Right renal pelvis (tissue), 4 donors: ENCODE data around the gene SAFB. TPM values are rescaled to one million over a fixed set of nuclear protein-coding genes. Genes with fewer than 3 reads are reported as not detected.
"Not testable (repeated sequence)": the region's sequence is repeated elsewhere in the genome, so short reads cannot be mapped to it uniquely, and the experiment has no call there.

Source experiments
- DNase-seq, 4 donors: peaks; one replicate each; pipeline ENCODE4 v3.0.0-alpha.2; 2013; ENCODE audit warnings: low read depth in 4 of 4, low spot score in 3 of 4, missing footprints in 1 of 4
- polyA plus RNA-seq, 4 donors: library from polyadenylated mRNA; unstranded; fragments of 120-200 nt; gene quantifications; one replicate each; pipeline ENCODE4 v1.2.1, GENCODE V29; 2013; ENCODE audit not compliant: insufficient read length in 4 of 4

Gene SAFB
- polyA plus RNA-seq, 4 donors: 135 to 176 (median 154) TPM

- DNase-seq: no peak
These were observed 59.2 kb downstream of the SAFB start for GRCh38 chr19:5682107-5682482.

GRCh38 chr19:5683177-5683886 is 60.4 kb downstream of the SAFB start:
- DNase-seq: no peak

- no peak for DNase-seq
These were observed 62.0 kb downstream of the SAFB start for GRCh38 chr19:5684694-5685430.

- no peak for DNase-seq
These were observed 63.4 kb downstream of the SAFB start for GRCh38 chr19:5686326-5686646.

- DNase-seq: peak; percentile 84 to 87 (median 85)
These were observed 63.9 kb downstream of the SAFB start for GRCh38 chr19:5686647-5687359.

- DNase-seq: no peak
These were observed 64.7 kb downstream of the SAFB start for GRCh38 chr19:5687360-5688198.

- DNase-seq: not testable (repeated sequence)
These were observed 65.5 kb downstream of the SAFB start for GRCh38 chr19:5688262-5688881.

- DNase-seq: peak; percentile 93 to 99 (median 94)
These were observed 67.5 kb downstream of the SAFB start, which contains the start of gene RPL36 for GRCh38 chr19:5690125-5690954. TSS of gene RPL36 (plus strand) at chr19:5690295. CDS start at chr19:5690508, 213 bp downstream.

GRCh38 chr19:5690955-5691821 is 68.3 kb downstream of the SAFB start:
- DNase-seq: peak in 1 of 4 donors; percentile 17

- no peak for DNase-seq
These were observed 69.2 kb downstream of the SAFB start for GRCh38 chr19:5691822-5692722.

- DNase-seq: no peak
These were observed 69.9 kb downstream of the SAFB start for GRCh38 chr19:5692723-5693194.

GRCh38 chr19:5693195-5694166 is 70.6 kb downstream of the SAFB start:
- no peak for DNase-seq

GRCh38 chr19:5694167-5694955 is 71.5 kb downstream of the SAFB start:
- no peak for DNase-seq

- DNase-seq: no peak
These were observed 72.2 kb downstream of the SAFB start for GRCh38 chr19:5694956-5695648.
